H1 (cell line): ENCODE measurements around the gene LKAAEAR1. TPM values are rescaled to one million over a fixed set of nuclear protein-coding genes. Genes with fewer than 3 reads are reported as not detected.
A peak's percentile ranks its signal among the peaks of the same experiment; 100 is the strongest.

ENCODE experiments used
- CTCF ChIA-PET: fragments of 300-600 bp; sonication (Branson Sonifier 250); formaldehyde crosslinking; loops from one replicate; lab custom pipeline; 2021; ENCODE audit not compliant: partially characterized antibody; lab: Charles Lee
- POLR2A ChIA-PET: fragments of 300-600 bp; sonication (Branson Sonifier 250); formaldehyde crosslinking; loops from one replicate; lab custom pipeline; 2021; ENCODE audit warnings: inconsistent platforms; ENCODE audit not compliant: partially characterized antibody; lab: Charles Lee
- DNase-seq, 2 experiments: peaks; one replicate each; pipeline versions ENCODE4 v3.0.0 to v3.0.0-alpha.2; 2010 to 2022; ENCODE audit warnings: low spot score in 2 of 2, low read depth in 1 of 2, mixed read lengths in 1 of 2
- FAIRE-seq: peaks from 2 replicates; lab custom pipeline; 2011; peaks lifted over from hg19 to GRCh38; lab: Jason Lieb, UNC
- H2AFZ ChIP-seq: 2 replicates; pipeline ENCODE4 v1.8.1; 2012; ENCODE audit warnings: low read length, inconsistent platforms
- H2AK5ac ChIP-seq: 2 replicates; pipeline ENCODE4 v1.6.1; 2013; ENCODE audit warnings: low read depth, low read length
- H2BK120ac ChIP-seq: replicated peaks from 2 replicates; pipeline ENCODE3; 2013; ENCODE audit warnings: low read depth, low read length, inconsistent platforms
- H2BK12ac ChIP-seq: 2 replicates; pipeline ENCODE4 v1.6.1; 2013; ENCODE audit warnings: low read depth, low read length
- H2BK15ac ChIP-seq: 2 replicates; pipeline ENCODE4 v1.6.1; 2013; ENCODE audit warnings: low read length
- H2BK20ac ChIP-seq: 2 replicates; pipeline ENCODE4 v1.6.1; 2013; ENCODE audit warnings: low read length
- H2BK5ac ChIP-seq: 2 replicates; pipeline ENCODE4 v1.6.1; 2013; ENCODE audit warnings: low read depth, low read length
- H3K14ac ChIP-seq: 2 replicates; pipeline ENCODE4 v1.6.1; 2013; ENCODE audit warnings: inconsistent platforms; ENCODE audit not compliant: insufficient read length
- H3K18ac ChIP-seq: 2 replicates; pipeline ENCODE4 v1.6.1; 2013; ENCODE audit warnings: low read length; ENCODE audit errors: extremely low read depth
- H3K23ac ChIP-seq: 2 replicates; pipeline ENCODE4 v1.6.1; 2013; ENCODE audit warnings: inconsistent platforms; ENCODE audit not compliant: insufficient read length
- H3K23me2 ChIP-seq: 2 replicates; pipeline ENCODE4 v1.6.1; 2013; ENCODE audit warnings: low read depth, low read length
- H3K27ac ChIP-seq: 2 replicates; pipeline ENCODE4 v1.6.1; 2011; ENCODE audit warnings: low read depth, low read length, inconsistent platforms
- H3K27me3 ChIP-seq, 4 experiments: replicated peaks in 1 of 4; 1 replicate in 1 of 4; 2 replicates in 3 of 4; pipeline versions ENCODE4 v1.6.1 to v1.8.1; 2011 to 2013; ENCODE audit warnings: low read length in 3 of 4, mild to moderate bottlenecking in 3 of 4, inconsistent platforms in 2 of 4, mixed read lengths in 2 of 4, moderate library complexity in 1 of 4; ENCODE audit not compliant: control insufficient read depth in 3 of 4, insufficient read depth in 3 of 4; ENCODE audit errors: extremely low read depth in 1 of 4
- H3K36me3 ChIP-seq, 4 experiments: 2 replicates each; pipeline versions ENCODE4 v1.6.1 to v1.8.1; 2011 to 2013; ENCODE audit warnings: mild to moderate bottlenecking in 4 of 4, low read length in 3 of 4, moderate library complexity in 2 of 4, control low read depth in 1 of 4, inconsistent platforms in 1 of 4; ENCODE audit not compliant: insufficient read depth in 4 of 4, control insufficient read depth in 2 of 4
- H3K4ac ChIP-seq: replicated peaks from 2 replicates; pipeline ENCODE3; 2013; ENCODE audit warnings: low read length, low read depth, mixed read lengths, inconsistent platforms; ENCODE audit not compliant: insufficient read length
- H3K4me1 ChIP-seq, 4 experiments: replicated peaks in 1 of 4; 1 replicate in 1 of 4; 2 replicates in 3 of 4; pipeline versions ENCODE4 v1.6.1 to v1.8.1; 2011 to 2013; ENCODE audit warnings: low read length in 3 of 4, inconsistent platforms in 2 of 4, mixed read lengths in 1 of 4; ENCODE audit not compliant: insufficient read depth in 4 of 4, control insufficient read depth in 3 of 4
- H3K4me2 ChIP-seq, 2 experiments: 2 replicates each; pipeline versions ENCODE4 v1.6.1 to v1.8.1; 2011 to 2013; ENCODE audit warnings: low read depth in 2 of 2, low read length in 2 of 2, control low read depth in 1 of 2, inconsistent platforms in 1 of 2, mild to moderate bottlenecking in 1 of 2; ENCODE audit not compliant: insufficient read depth in 1 of 2
- H3K4me3 ChIP-seq, 4 experiments: fragments of 200-600, 300-600 bp in 1 of 4; sonication (generic), shearing (Covaris generic), sonication (Bioruptor Twin) in 1 of 4; 2 replicates each; pipeline versions ENCODE4 v1.5.1 to v1.8.1; 2011 to 2016; ENCODE audit warnings: low read length in 4 of 4, low read depth in 3 of 4, control low read depth in 2 of 4, inconsistent platforms in 2 of 4, mild to moderate bottlenecking in 2 of 4, mixed read lengths in 1 of 4, moderate library complexity in 1 of 4; ENCODE audit not compliant: insufficient read depth in 2 of 4; ENCODE audit errors: extremely low read depth in 1 of 4
- H3K56ac ChIP-seq: replicated peaks from 2 replicates; pipeline ENCODE3; 2013; ENCODE audit warnings: low read depth, mild to moderate bottlenecking, mixed read lengths, low read length, inconsistent platforms; ENCODE audit not compliant: insufficient read length
- H3K79me1 ChIP-seq: 2 replicates; pipeline ENCODE4 v1.6.1; 2013; ENCODE audit warnings: low read depth, low read length, control low read depth
- H3K79me2 ChIP-seq, 2 experiments: 2 replicates each; pipeline versions ENCODE4 v1.6.1 to v1.8.1; 2012 to 2013; ENCODE audit warnings: low read length in 2 of 2, mild to moderate bottlenecking in 2 of 2, inconsistent platforms in 1 of 2; ENCODE audit not compliant: insufficient read depth in 2 of 2, control insufficient read depth in 1 of 2
- H3K9ac ChIP-seq, 4 experiments: replicated peaks in 1 of 4; 1 replicate in 1 of 4; 2 replicates in 3 of 4; pipeline versions ENCODE4 v1.6.1 to v1.8.1; 2011 to 2013; ENCODE audit warnings: low read depth in 3 of 4, low read length in 3 of 4, control low read depth in 2 of 4, mild to moderate bottlenecking in 2 of 4, moderate library complexity in 2 of 4, inconsistent platforms in 1 of 4; ENCODE audit errors: extremely low read depth in 1 of 4
- H3K9me3 ChIP-seq, 2 experiments: 2 replicates each; pipeline versions ENCODE4 v1.6.1 to v1.8.1; 2012 to 2013; ENCODE audit warnings: mild to moderate bottlenecking in 2 of 2, moderate library complexity in 2 of 2, control low read depth in 1 of 2, inconsistent platforms in 1 of 2, low read depth in 1 of 2, low read length in 1 of 2, mixed read lengths in 1 of 2; ENCODE audit not compliant: insufficient read depth in 2 of 2
- H4K20me1 ChIP-seq, 2 experiments: replicated peaks in 1 of 2; 2 replicates each; pipeline versions ENCODE3 to v1.8.1; 2011 to 2013; ENCODE audit warnings: inconsistent platforms in 2 of 2, low read length in 2 of 2, mild to moderate bottlenecking in 1 of 2; ENCODE audit not compliant: insufficient read depth in 2 of 2, control insufficient read depth in 1 of 2
- H4K5ac ChIP-seq: 2 replicates; pipeline ENCODE4 v1.6.1; 2013; ENCODE audit warnings: low read length, low read depth, mixed read lengths, inconsistent platforms; ENCODE audit not compliant: insufficient read length
- H4K8ac ChIP-seq: 2 replicates; pipeline ENCODE4 v1.8.0; 2013; ENCODE audit warnings: mild to moderate bottlenecking, moderate library complexity, low read length, inconsistent platforms; ENCODE audit not compliant: insufficient read depth; ENCODE audit errors: extremely low read depth
- H4K91ac ChIP-seq: replicated peaks from 2 replicates; pipeline ENCODE3; 2013; ENCODE audit warnings: low read length, mixed read lengths, inconsistent platforms; ENCODE audit not compliant: insufficient read length
- BRCA1 ChIP-seq: IDR thresholded peaks from 2 replicates; pipeline ENCODE4 v1.6.1; 2012; ENCODE audit warnings: low read depth, low read length, improper control_type of control experiment
- KDM5A ChIP-seq: fragments of 200-600 bp; IDR thresholded peaks from 2 replicates; pipeline ENCODE4 v1.7.1; 2012; ENCODE audit warnings: mild to moderate bottlenecking, low read length, inconsistent platforms, mixed read lengths
- MAFK ChIP-seq: IDR thresholded peaks from 2 replicates; pipeline ENCODE4 v1.6.1; 2012; ENCODE audit warnings: low read depth, mild to moderate bottlenecking, improper control_type of control experiment, low read length
- POLR2AphosphoS5 ChIP-seq: IDR thresholded peaks from 2 replicates; pipeline ENCODE4 v1.6.1; 2011; ENCODE audit warnings: low read depth, low read length
- SAP30 ChIP-seq: fragments of 300-600 bp; sonication (generic); IDR thresholded peaks from 2 replicates; pipeline ENCODE4 v1.7.1; 2012; ENCODE audit warnings: low read length, moderate library complexity, mild to moderate bottlenecking, inconsistent platforms; ENCODE audit not compliant: insufficient read depth, insufficient replicate concordance
- SIN3A ChIP-seq, 2 experiments: IDR thresholded peaks in 1 of 2; conservative IDR thresholded peaks in 1 of 2; 2 replicates each; pipeline ENCODE4 v1.6.1; 2011 to 2012; ENCODE audit warnings: low read length in 2 of 2, improper control_type of control experiment in 1 of 2, low read depth in 1 of 2, mild to moderate bottlenecking in 1 of 2
- SIX5 ChIP-seq: IDR thresholded peaks from 2 replicates; pipeline ENCODE4 v1.6.1; 2011; ENCODE audit warnings: mild to moderate bottlenecking, low read depth, low read length
- WGBS, 2 experiments: shearing (Covaris generic) in 1 of 2; methylation state at CpG; one replicate each; pipeline versions ENCODE4 v1.1.6 to v1.1.7; 2013 to 2015; ENCODE audit warnings: low lambda C conversion rate in 2 of 2, mixed read lengths in 2 of 2, inconsistent platforms in 1 of 2, low coverage in 1 of 2, missing lambda C conversion rate in 1 of 2; ENCODE audit not compliant: insufficient replicate concordance in 2 of 2, insufficient coverage in 1 of 2, insufficient read length in 1 of 2; ENCODE audit errors: extremely low coverage in 1 of 2, missing lambda C conversion rate in 1 of 2; 5-methylcytosine and 5-hydroxymethylcytosine counted together
- polyA plus RNA-seq, 7 experiments: library from polyadenylated mRNA; depleted of rRNA in 3 of 7; stranded (reverse) in 5 of 7; unstranded in 2 of 7; fragments of >200 nt in 5 of 7; fragments of 200-250 nt in 2 of 7; gene quantifications; 1 replicate in 5 of 7; 2 replicates in 1 of 7; 4 replicates in 1 of 7; pipeline versions ENCODE4 v1.2.1 to v1.2.3, GENCODE V29; 2011 to 2013; ENCODE audit warnings: missing spikeins in 2 of 7, mixed read lengths in 2 of 7
- total RNA-seq: library from RNA; stranded (reverse); fragmentation: NEBNext Ultra II Directional; extraction: Animal tissue kit (Norgen Biotek cat#: 25700); gene quantifications from 2 replicates; pipeline ENCODE4 v1.2.1, GENCODE V29; 2021

LKAAEAR1 gene
- total and polyA plus RNA-seq, 2 of the 8 experiments (the other 6 are each of a cell fraction or from before 2014, with no cell fraction given) = 0.41 to 0.53 TPM

DNA sequence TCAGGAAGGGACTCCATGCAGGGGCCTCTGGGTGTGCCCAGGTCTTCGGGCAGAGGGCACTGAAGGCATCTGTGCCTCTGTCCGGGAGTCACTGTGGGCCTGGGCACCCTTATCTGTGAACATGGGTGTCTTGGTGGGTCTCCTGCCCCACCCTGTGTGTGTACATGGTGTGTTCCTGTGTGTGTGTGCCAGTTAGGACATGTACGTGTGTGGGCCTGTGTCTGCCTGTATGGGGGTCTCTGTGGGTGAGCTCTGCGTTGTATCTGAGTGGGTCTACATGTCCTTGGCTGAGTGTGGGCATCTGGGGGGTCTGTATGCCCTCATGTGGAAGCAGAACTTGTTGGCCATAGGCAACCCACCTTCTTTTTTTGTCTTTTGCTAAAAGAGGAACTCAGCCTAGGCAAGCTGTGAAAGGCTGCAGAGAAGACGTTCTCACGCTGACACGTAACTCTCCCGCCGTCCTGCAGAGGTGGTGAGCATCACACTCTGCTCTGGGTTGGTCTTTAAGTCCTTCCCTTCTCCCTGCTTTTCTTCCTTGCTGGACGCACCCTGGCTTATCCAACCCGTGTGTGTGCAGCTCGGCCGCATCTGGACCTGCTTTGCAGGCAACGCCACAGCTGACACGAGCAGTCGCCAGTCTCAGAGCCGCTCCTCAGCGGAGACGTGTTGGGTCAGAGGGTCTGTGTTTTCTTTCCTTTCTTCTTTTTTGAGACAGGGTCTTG is 23.7 kb upstream of the LKAAEAR1 start:
- Histone ChIP-seq H3K14ac (no peak overlapping the region), H3K4me2 (no peak overlapping the region), H3K79me1 (no peaks in the 10 kb centered on the region; the same call in 1 of the 2 replicates), H3K9ac (no peak overlapping the region), H3K27me3 (peaks cover 0 to 7% (median 7%) of the 10 kb centered on the region in 4 experiments; a peak in 6 of 7 replicates), H2BK120ac (no peak overlapping the region), H4K8ac (no peak overlapping the region), H2BK20ac (no peak overlapping the region)
- no peak for FAIRE-seq
- TF ChIP-seq KDM5A = no peak
- no peak for TF ChIP-seq SAP30
- TF ChIP-seq SIX5 = no peak
- TF ChIP-seq POLR2AphosphoS5 = no peak
- no peak for TF ChIP-seq MAFK
- no peak for TF ChIP-seq BRCA1
- no peak for TF ChIP-seq SIN3A (conservative IDR thresholded peaks at IDR 0.05 in 1 of 2, IDR thresholded peaks at IDR 0.05 in 1 of 2; ENCODE audit: low read depth in 1 of 2, low read length in 2 of 2)
- TF ChIP-seq, all 59 proteins: peak for 0
- no peaks in the 10 kb centered on the region for H3K36me3 ChIP-seq
- H3K23ac ChIP-seq = no peak overlapping the region
- H3K9me3 ChIP-seq = no peaks in the 10 kb centered on the region
- 0 out of 2 replicates have a peak, but pooled peaks cover under 1% of the 10 kb centered on the region for H3K23me2 ChIP-seq
- H2BK15ac ChIP-seq = no peak overlapping the region
- no peak overlapping the region; the same call in 1 of the 2 replicates for H3K27ac ChIP-seq
- CTCF ChIA-PET = interaction anchor here (0.6 to 6.4 kb wide), 4 partner anchors 9 to 24 kb away, joined by 3 to 59 read pairs (median 8); partner anchors contain the start of gene LKAAEAR1
- no peak overlapping the region for H4K5ac ChIP-seq
- no peak overlapping the region for H2AFZ ChIP-seq
- H3K79me2 ChIP-seq = no peaks in the 10 kb centered on the region
- DNase-seq = peak in 1 of 2 experiments; percentile 40
- WGBS, 2 experiments = 89% methylated on average over 18 of the region's 19 CpGs; no CpG with 5 or more reads in 1 of the 2 experiments
- no peak overlapping the region for H3K56ac ChIP-seq
- H3K4me3 ChIP-seq = no peak overlapping the region
- no peak overlapping the region for H3K4ac ChIP-seq
- peaks cover 0 to 6% (median 3%) of the 10 kb centered on the region in 4 experiments; a peak in 3 of 7 replicates for H3K4me1 ChIP-seq
- no peak overlapping the region for H4K91ac ChIP-seq
- H2BK12ac ChIP-seq = no peak overlapping the region
- H2BK5ac ChIP-seq = no peak overlapping the region
- H3K18ac ChIP-seq = no peak overlapping the region
- POLR2A ChIA-PET = interaction anchor here (0.7 kb wide), 1 partner anchor 9 kb away, joined by 3 read pairs; no protein-coding TSS in a partner anchor
- H4K20me1 ChIP-seq = peaks cover 3 to 4% of the 10 kb centered on the region in 2 experiments
- no peak overlapping the region for H2AK5ac ChIP-seq
